ENCODE results near the gene PGA5.

Gene PGA5

DNA sequence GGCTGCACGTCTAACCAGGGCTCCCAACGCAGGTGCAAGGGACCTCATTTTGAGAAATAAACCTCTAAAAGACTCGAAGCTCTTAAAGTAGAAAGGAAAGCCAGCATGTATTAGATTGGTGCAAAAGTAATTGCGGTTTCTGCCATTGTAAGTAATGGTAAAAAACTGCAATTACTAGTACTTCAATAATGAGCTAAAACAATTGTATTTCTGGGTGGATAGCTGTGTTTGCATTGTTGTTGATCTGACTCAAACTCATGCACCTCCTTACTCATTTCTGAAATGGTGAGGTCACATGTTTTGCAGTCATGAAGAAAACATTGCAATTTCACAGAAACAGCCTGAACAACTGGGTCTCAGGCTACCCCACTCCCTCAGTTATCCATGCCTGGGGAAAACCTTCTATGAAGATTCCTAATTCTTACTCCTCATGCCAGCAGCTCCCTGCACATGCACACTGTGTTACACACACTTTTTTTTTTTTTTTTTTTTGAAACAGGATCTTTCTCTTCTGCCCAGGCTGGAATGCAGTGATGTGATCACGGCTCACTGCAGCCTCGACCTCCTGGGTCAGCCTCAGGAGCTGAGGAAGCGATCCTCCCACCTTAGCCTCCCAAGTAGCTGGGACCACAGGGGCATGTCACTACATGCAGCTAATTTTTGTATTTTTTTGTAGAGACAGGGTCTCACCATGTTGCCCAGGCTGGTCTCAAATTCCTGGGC lies 29.5 kb downstream of the PGA5 start:
- DNase-seq, result no peak

- no peak for DNase-seq
Observed at GRCh38 chr11:61272731-61273130, 31.8 kb downstream of the PGA5 start.

- DNase-seq, result no peak
Observed at GRCh38 chr11:61273178-61274078, 32.5 kb downstream of the PGA5 start.

- no peak for DNase-seq
Observed at GRCh38 chr11:61274084-61274483, 33.1 kb downstream of the PGA5 start.

DNA sequence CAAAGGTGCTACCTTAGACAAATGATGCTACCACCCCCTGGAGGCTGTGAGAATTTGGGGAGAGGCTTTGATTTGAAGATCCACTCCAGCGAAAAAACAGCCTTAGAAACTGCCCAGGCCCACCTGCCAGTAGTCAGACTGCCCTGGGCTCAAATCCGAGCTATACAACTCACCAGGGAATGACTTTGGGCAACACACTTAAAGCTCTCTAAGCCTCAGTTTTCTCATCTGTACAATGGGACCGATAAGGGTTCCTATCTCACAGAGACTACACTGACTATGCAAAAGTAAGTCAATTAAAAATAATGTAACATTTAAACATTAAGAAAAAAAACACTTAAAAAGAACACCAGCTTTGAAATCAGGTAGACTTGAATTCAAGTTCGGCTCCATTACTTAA lies 34.2 kb downstream of the PGA5 start:
- DNase-seq, result no peak

DNA sequence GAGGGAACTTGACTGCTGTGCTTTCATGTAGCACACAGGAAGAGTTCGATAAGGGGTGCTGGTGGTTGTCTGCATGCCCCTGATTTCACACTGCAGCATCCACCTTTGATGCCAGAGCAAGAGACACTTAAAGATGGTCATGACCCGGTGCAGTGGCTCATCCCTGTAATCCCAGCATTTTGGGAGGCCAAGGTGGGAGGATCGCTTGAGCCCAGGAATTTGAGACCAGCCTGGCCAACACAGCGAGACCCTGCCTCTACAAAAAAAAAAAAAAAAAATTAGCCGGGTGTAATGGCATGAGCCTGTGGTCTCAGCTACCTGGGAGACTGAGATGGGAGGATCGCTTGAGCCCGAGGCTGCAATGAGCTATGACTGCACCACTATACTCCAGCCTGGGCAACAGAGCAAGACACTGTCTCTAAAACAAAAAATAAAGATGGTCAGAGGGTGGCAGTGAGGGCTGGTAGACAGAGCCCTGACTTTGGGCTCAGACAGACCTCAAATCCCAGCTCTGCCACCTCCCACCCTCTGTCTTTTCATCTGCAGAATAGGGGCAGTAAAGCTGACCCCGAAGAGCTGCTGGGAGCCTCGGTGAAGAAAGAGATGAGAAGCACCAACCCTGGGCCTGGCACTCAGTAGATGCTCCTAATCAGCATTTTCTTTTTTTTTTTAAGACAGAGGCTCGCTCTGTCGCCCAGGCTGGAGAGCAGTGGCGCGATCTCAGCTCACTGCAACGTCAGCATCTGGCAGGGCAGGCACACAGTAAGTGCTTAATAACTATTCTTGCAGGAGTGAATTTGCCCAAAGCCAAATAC lies 36.4 kb downstream of the PGA5 start:
- no peak for DNase-seq

GRCh38 chr11:61278001-61278470 lies 37.1 kb downstream of the PGA5 start:
- DNase-seq, result no peak

- no peak for DNase-seq
Observed at GRCh38 chr11:61279934-61280659, 39.1 kb downstream of the PGA5 start.

DNA sequence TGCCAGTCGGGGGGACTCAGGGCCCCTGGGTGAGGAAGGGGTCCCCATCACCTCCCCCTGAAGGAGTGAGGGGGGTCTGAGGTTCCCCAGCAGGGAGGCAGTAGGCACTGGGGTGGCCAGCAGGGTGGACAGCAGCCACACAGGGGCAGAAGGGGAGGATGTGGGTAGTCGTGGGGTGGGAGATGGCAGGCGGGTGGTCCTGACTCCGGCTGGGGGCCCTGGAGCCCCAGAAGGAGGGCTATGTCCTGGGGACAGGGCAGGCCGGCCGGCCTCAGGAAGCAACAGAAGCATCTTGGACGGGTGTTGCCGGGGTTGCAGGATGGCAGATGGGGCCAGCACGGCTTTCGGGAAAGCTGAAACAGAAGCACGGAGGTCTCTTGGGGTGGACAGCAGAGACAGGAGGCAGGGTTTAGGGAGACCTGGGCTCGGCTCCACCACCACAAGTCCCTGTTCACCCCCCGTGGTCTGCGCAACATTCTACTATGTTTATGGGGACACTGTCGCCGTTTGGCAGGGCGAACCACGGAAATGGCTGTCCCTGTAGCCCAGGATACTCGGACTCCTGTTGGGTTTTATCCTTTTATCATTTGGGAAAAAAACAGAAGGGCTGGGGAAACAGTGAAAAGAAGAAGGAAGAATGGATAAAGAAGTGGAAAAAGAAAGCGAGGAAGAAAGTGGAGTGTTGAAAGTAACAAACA lies 40.1 kb downstream of the PGA5 start:
- DNase-seq, result no peak

DNA sequence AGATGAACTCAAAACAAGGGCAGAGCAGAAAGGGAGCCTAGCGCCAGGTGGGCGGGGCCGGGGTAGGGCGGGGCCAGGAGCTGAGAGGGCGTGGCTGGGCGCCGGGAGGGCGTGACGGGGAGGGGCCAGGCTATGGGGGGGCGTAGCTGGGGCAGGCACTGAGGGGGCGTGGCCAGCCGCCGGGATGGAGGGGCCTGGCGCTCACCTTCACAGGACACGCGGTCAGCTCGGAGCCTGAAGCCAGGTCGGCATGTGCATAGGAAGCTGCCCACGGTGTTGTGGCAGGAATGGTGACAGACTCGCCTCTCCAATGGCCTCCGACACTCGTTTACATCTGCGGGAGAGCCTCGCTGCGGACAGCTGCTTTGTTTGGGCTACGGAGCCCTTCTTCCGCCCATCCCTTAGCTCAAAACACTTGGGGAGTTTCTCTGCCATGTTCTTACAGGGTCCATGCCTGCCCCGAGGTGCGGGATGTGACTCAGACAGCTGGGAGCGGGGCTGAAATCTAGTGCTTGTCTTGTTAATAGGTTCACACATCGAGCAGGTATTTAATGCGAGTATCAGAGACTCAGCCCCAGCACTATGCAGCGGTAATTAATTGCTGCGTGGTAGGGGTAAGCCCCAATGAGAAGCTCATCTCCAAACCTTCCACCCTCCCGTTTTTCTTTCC lies 40.7 kb downstream of the PGA5 start:
- DNase-seq, result no peak

DNA sequence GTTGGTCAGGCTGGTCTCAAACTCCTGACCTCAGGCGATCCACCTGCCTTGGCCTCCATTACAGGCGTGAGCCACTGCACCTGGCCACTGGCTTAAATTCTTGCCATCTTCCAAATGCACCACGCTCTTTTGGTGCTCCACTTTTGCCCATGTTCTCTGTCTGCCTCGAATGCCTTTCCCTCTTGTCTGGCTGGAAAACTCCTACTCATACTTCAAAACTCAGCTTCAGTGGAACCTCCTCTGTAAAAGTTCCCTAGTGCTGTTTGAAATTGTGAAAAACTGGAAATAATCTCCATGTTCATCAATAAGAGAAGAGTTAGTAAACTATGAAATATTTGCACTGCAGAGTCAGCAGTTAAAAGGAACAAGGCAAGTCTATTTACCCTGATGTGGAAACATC lies 42.6 kb downstream of the PGA5 start:
- no peak for DNase-seq

DNA sequence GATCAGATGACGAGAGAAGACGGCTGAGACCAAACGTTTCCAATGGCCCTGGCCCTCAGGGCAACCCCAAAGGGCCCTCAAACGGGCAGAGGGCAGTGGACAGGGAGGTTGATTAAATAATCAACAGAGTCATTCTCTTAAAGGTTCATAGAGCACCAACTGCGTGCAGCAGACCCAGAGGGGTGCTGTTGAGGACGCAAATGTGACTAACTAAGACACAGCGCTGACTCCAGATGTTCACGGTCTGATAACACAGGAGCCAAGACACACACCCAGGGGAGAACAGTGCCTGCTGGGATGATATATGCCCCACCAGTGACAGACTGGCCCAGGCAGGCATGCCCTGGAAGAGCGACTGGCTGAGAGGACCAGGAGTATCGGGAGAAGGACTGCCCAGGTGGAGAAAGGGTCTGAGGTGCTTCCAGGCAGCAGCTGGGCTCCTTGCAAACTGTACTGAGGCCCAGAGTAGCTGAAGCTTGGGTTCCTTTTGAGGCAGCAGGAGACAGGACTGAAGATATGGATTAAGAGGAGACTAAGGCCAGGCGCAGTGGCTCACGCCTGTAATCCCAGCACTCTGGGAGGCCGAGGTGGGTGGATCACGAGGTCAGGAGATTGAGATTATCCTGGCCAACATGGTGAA lies 46.5 kb downstream of the PGA5 start:
- no peak for DNase-seq

DNA sequence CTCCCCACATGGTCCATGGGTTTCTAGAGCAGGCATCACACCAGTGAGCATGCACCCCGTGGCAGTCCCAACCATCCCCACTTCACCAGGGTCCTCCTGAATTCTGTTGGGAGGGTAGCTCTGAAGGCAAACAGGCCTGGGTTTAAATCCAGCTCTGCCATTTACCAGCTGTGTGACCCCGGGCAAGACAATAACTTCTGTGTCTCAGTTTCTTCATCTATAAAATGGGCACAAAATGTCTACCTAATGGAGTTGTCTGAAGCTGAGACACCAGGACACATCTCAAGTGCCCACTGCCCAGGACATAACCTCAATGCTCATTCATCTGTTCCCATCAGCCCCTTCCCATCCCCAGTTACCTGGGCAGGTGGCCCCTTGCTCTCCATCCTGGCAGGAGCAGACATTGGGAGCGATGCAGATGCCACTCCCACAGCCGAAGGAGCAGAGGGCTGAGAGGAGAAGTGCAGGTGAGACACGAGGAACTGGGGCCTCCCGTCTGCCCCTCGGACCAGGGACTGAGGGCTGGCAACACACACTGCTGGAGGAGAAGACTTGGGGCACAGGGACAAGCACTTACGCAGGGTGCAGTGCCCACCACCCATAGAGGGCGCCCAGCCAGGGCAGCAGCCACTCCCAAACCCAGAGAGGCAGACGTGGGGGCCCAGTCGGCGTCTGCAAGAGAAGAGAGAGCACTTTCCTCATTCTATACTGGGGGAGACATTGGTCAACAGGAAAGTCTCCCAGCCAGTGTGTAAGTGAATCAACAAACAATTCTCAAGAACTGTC lies 50.1 kb downstream of the PGA5 start:
- DNase-seq, result no peak

- DNase-seq, result no peak
Observed at GRCh38 chr11:61292356-61292755, 51.4 kb downstream of the PGA5 start.

DNA sequence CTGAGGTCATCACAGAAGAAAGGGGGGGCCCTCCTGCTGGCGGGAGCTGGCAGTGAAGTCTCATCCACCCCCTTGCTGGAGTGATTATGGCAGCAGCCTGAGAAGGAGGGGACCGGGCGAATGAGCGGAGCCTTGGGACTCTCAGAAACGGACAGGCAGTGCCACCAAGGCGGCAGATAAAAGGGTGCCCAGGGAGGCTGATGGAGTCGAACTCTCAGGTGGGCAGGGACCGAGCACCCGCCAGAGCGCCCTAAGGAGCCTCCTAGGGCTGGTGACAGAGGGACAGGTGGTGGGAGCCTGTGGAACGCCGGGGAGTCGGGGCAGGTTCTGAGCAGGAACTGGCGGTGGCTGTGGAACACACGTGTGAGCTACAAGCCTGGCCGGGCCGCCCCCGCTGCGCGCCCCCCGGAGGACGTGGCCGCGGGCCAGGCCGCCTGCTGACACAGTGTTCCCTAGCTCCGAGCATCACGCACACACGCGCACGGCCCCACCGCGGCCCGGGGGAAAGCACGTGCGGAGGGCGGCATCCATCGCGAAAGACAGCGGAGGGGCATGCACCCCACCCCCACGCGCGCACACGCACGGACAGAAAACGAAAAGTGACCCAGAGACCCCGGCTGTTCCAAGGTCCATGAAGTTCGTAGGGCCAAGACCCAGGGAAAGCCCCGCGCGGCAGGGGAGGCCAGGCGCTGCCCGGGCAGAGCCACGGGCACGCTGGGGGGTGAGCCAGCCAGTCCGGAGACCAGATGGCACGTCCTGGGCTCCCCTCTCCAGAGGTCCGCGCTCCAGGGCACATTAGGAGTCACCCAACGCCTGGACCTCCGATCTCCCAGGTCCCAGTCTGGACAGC lies 53.1 kb downstream of the PGA5 start:
- DNase-seq, result peak; percentile 11

DNA sequence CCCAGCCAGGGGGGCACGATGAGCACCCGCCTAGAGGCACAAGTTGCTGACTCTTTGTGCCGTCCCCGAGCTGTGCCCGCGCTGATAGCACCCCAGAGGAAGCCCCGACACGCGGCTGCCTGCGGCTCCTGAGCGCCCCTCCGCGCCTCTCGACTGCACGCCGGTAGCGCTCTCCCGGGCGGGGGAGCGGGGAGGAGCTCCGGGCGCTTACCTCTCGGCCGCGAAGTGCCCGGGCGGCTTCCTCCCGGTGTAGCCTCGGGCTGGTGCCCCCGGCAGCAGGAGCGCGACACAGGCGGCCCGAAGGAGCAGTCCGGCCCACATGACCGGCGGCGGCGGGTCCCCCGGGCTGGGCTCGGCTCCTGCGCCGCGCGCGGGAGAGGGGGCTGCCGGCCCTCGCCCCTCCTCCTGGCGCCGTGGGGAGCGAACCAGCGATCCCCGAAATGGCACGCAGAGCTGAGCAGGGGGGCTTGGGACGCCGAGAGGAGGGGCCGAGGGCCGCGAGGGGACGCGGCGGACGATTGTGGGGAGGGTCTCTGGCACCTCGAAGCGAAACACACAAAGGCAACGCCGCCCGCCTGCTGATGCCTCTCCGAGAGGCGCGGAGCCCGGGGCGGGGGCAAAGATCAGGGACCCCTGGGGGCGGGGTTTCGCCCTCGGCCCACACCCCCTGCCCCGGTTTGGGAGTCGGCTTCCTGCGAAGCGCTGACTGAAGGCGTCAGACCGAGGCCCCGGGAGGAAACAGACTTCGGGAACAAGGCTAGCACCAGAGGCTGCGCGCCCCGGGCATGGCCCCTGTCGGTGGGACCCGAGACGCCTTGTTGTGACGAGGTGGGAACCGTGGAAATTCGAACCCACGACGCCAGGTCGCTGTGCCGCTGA lies 54.0 kb downstream of the PGA5 start, which contains the start of gene VWCE:
Gene VWCE, minus strand, starts transcription at position 600 of the 879 bp plus-strand sequence. Its CDS starts 279 bp downstream, at position 321.
- DNase-seq, result peak; percentile 16

- DNase-seq, result peak; percentile 7
Observed at GRCh38 chr11:61295596-61295926, 54.6 kb downstream of the PGA5 start.

- DNase-seq, result no peak
Observed at GRCh38 chr11:61297341-61297740, 56.4 kb downstream of the PGA5 start.
